HepG2 (cell line): ENCODE measurements around the gene ASPRV1. TPM values are rescaled to one million over a fixed set of nuclear protein-coding genes. Genes with fewer than 3 reads are reported as not detected.
A peak's percentile ranks its signal among the peaks of the same experiment; 100 is the strongest.

Experiments
- ARID4A ChIP-seq: sonication (generic); formaldehyde crosslinking; IDR thresholded peaks from 2 replicates; pipeline ENCODE4 v1.5.0; 2020; ENCODE audit warnings: mild to moderate bottlenecking, missing genetic modification reagents, borderline replicate concordance
- HNF4A ChIP-seq: sonication (generic); formaldehyde crosslinking; IDR thresholded peaks from 2 replicates; pipeline ENCODE4 v1.4.0; 2020; ENCODE audit warnings: missing genetic modification reagents
- HNF4G ChIP-seq, 2 experiments: sonication (generic) in 1 of 2; formaldehyde crosslinking in 1 of 2; IDR thresholded peaks; 2 replicates each; pipeline versions ENCODE4 v1.4.0 to v1.6.1; 2011 to 2020; ENCODE audit warnings: borderline replicate concordance in 2 of 2, low read depth in 2 of 2, mild to moderate bottlenecking in 2 of 2, low read length in 1 of 2, missing genetic modification reagents in 1 of 2, moderate library complexity in 1 of 2
- KDM5B ChIP-seq: sonication (generic); formaldehyde crosslinking; IDR thresholded peaks from 2 replicates; pipeline ENCODE4 v1.4.0; 2020; ENCODE audit warnings: missing genetic modification reagents, mild to moderate bottlenecking, borderline replicate concordance
- RBAK ChIP-seq: sonication (generic); formaldehyde crosslinking; IDR thresholded peaks from 2 replicates; pipeline ENCODE4 v1.5.1; 2020; ENCODE audit warnings: mild to moderate bottlenecking, missing genetic modification reagents
- RBFOX2 ChIP-seq: fragments of 200-400 bp; formaldehyde crosslinking; IDR thresholded peaks from 2 replicates; pipeline ENCODE4 v1.6.1; 2017; ENCODE audit warnings: low read depth, mild to moderate bottlenecking, low read length
- SMAD1 ChIP-seq: sonication (generic); formaldehyde crosslinking; IDR thresholded peaks from 2 replicates; pipeline ENCODE4 v1.4.0; 2020; ENCODE audit warnings: missing genetic modification reagents, low read depth, mild to moderate bottlenecking, borderline replicate concordance
- SOX6 ChIP-seq, 2 experiments: fragments of 450-650 bp in 1 of 2; sonication (generic) in 1 of 2; formaldehyde crosslinking in 1 of 2; IDR thresholded peaks; 2 replicates each; pipeline versions ENCODE4 v1.4.0 to v1.6.1; 2017 to 2020; ENCODE audit warnings: antibody characterized with exemption in 1 of 2, mild to moderate bottlenecking in 1 of 2, missing genetic modification reagents in 1 of 2
- TFAP4 ChIP-seq: sonication (generic); IDR thresholded peaks from 2 replicates; pipeline ENCODE4 v1.6.1; 2016; ENCODE audit warnings: low read depth, borderline replicate concordance
- polyA plus RNA-seq, 8 experiments: library from polyadenylated mRNA; depleted of rRNA in 3 of 8; stranded (reverse) in 7 of 8; unstranded in 1 of 8; fragments of >200 nt; fragmentation: Illumina TruSeq in 4 of 8; extraction: Trizol in 4 of 8; gene quantifications; 2 replicates each; pipeline versions ENCODE4 v1.2.1 to v1.2.3, GENCODE V29; 2011 to 2016; ENCODE audit warnings: low read depth in 4 of 8, missing spikeins in 1 of 8, mixed read lengths in 1 of 8; ENCODE audit not compliant: insufficient read depth in 1 of 8
- total RNA-seq, 5 experiments: library from RNA; depleted of rRNA; stranded (reverse); fragments of >200 nt; fragmentation: Illumina TruSeq; extraction: Trizol; gene quantifications; 2 replicates each; pipeline ENCODE4 v1.2.3, GENCODE V29; 2016; ENCODE audit warnings: low read depth in 1 of 5

ASPRV1 gene
- total and polyA plus RNA-seq, 2 of the 13 experiments (the other 11 are each of a cell fraction or from before 2014, with no cell fraction given) = 0.40 to 0.48 TPM

DNA sequence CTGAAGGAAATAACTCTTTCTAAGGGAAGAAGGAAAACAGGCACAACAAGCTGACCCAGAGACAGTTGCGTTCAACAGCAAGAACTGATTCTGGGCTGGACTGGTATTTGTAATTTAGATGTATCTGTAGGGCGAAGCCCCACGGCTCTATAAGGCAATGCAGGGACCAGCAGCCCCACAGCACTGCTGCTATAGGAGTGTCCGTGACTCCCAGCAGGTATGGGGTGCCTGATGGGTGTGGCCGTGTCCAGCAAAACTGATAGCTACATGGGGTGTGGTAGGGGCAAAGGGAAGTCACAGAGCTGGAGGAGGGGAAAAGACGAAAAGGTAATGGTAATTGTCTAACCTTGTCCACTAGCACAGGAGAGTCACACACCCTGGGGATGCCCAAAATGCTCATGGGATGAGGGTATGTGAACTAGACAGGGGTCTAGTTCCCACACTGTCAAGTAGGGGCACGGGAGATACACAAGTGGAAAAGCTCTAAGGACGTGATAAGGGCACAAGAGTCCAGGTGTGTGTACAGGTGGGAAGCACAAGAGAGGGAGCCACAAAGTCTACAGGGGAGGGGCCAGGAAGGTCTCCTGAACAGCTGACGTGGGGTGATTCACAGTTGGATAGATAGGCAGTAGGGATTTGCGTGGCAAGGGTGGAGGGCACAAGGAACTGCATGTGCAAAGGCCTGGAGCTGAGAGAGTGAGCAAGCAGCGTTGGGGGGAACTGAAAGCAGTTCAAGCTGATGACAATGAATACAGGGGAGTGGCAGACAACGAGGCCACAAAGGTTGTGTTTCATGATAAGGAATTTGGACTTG is 48.5 kb upstream of the ASPRV1 start (continued):
- 0 out of 2 replicates have a peak, but pooled peaks have one; percentile 42 for TF ChIP-seq RBAK
- peak; percentile 34; the same call in 1 of the 2 replicates for TF ChIP-seq HNF4G (IDR thresholded peaks at IDR 0.05; ENCODE audit: borderline replicate concordance, low read depth, low read length)
- TF ChIP-seq HNF4G (CRISPR knock-in tag; IDR thresholded peaks at IDR 0.05; ENCODE audit: borderline replicate concordance, low read depth) = no peak
- 0 out of 2 replicates have a peak, but pooled peaks have one; percentile 24 for TF ChIP-seq KDM5B
- 0 out of 2 replicates have a peak, but pooled peaks have one; percentile 24 for TF ChIP-seq HNF4A (CRISPR knock-in tag)
- 0 out of 2 replicates have a peak, but pooled peaks have one; percentile 32 for TF ChIP-seq SMAD1 (CRISPR knock-in tag)
- peak; percentile 84; the same call in 1 of the 2 replicates for TF ChIP-seq TFAP4
- no peak for TF ChIP-seq SOX6 (IDR thresholded peaks at IDR 0.05)
- peak; percentile 59; the same call in 1 of the 2 replicates for TF ChIP-seq SOX6 (CRISPR knock-in tag; IDR thresholded peaks at IDR 0.05)
- TF ChIP-seq ARID4A = peak; percentile 37; the same call in 1 of the 2 replicates
- TF ChIP-seq RBFOX2 = no peak
